ENCODE results near the gene KAT2B.

Gene KAT2B

GRCh38 chr3:20141851-20142250 is 101.6 kb downstream of the KAT2B start:
- Mint-ChIP-seq H3K27ac (no peak overlapping the region), H3K4me1 (ENCODE audit: low read depth) (peaks cover 3% of the 10 kb centered on the region), H3K27me3 (ENCODE audit: low read depth) (no peaks in the 10 kb centered on the region), H3K4me3 (no peak overlapping the region), H3K36me3 (ENCODE audit: low read depth) (peaks cover 42% of the 10 kb centered on the region), H3K9me3 (no peaks in the 10 kb centered on the region)
- DNase-seq (ENCODE audit: low spot score) = no peak

- Mint-ChIP-seq H3K4me1 (ENCODE audit: low read depth) (peaks cover 3% of the 10 kb centered on the region), H3K27me3 (ENCODE audit: low read depth) (no peaks in the 10 kb centered on the region), H3K36me3 (ENCODE audit: low read depth) (peaks cover 39% of the 10 kb centered on the region), H3K27ac (no peak overlapping the region), H3K4me3 (no peak overlapping the region), H3K9me3 (no peaks in the 10 kb centered on the region)
- DNase-seq (ENCODE audit: low spot score) = no peak
These were observed 102.3 kb downstream of the KAT2B start for GRCh38 chr3:20142517-20142916.

- DNase-seq (ENCODE audit: low spot score) = no peak
- H3K9me3 Mint-ChIP-seq = no peaks in the 10 kb centered on the region
- H3K27ac Mint-ChIP-seq = no peak overlapping the region
- H3K27me3 Mint-ChIP-seq (ENCODE audit: low read depth) = no peaks in the 10 kb centered on the region
- no peak overlapping the region for H3K4me3 Mint-ChIP-seq
- peaks cover 44% of the 10 kb centered on the region for H3K36me3 Mint-ChIP-seq (ENCODE audit: low read depth)
- H3K4me1 Mint-ChIP-seq (ENCODE audit: low read depth) = peaks cover 3% of the 10 kb centered on the region
These were observed 103.3 kb downstream of the KAT2B start for GRCh38 chr3:20143519-20143918.

GRCh38 chr3:20145874-20146273 is 105.6 kb downstream of the KAT2B start:
- no peaks in the 10 kb centered on the region for H3K27me3 Mint-ChIP-seq (ENCODE audit: low read depth)
- peaks cover 3% of the 10 kb centered on the region for H3K4me1 Mint-ChIP-seq (ENCODE audit: low read depth)
- peaks cover 51% of the 10 kb centered on the region for H3K36me3 Mint-ChIP-seq (ENCODE audit: low read depth)
- H3K9me3 Mint-ChIP-seq = no peaks in the 10 kb centered on the region
- no peak for DNase-seq (ENCODE audit: low spot score)
- H3K4me3 Mint-ChIP-seq = no peak overlapping the region
- H3K27ac Mint-ChIP-seq = no peak overlapping the region

- H3K4me1 Mint-ChIP-seq (ENCODE audit: low read depth) = peaks cover 3% of the 10 kb centered on the region
These were observed 106.1 kb downstream of the KAT2B start for GRCh38 chr3:20146301-20146700.

GRCh38 chr3:20147361-20147760 is 107.1 kb downstream of the KAT2B start:
- peaks cover 3% of the 10 kb centered on the region for H3K4me1 Mint-ChIP-seq (ENCODE audit: low read depth)
- H3K9me3 Mint-ChIP-seq = no peaks in the 10 kb centered on the region
- no peak for DNase-seq (ENCODE audit: low spot score)
- H3K4me3 Mint-ChIP-seq = no peak overlapping the region
- no peaks in the 10 kb centered on the region for H3K27me3 Mint-ChIP-seq (ENCODE audit: low read depth)
- H3K36me3 Mint-ChIP-seq (ENCODE audit: low read depth) = peaks cover 48% of the 10 kb centered on the region
- no peak overlapping the region for H3K27ac Mint-ChIP-seq

More at GRCh38 chr3:20146301-20146700, 106.1 kb downstream of the KAT2B start:
- Mint-ChIP-seq H3K9me3 (no peaks in the 10 kb centered on the region), H3K4me3 (no peak overlapping the region), H3K36me3 (ENCODE audit: low read depth) (peaks cover 52% of the 10 kb centered on the region), H3K27ac (no peak overlapping the region), H3K27me3 (ENCODE audit: low read depth) (no peaks in the 10 kb centered on the region)
- no peak for DNase-seq (ENCODE audit: low spot score)

GRCh38 chr3:20148466-20148865 is 108.2 kb downstream of the KAT2B start:
- H3K4me1 Mint-ChIP-seq (ENCODE audit: low read depth) = no peaks in the 10 kb centered on the region
- H3K27ac Mint-ChIP-seq = no peak overlapping the region
- H3K36me3 Mint-ChIP-seq (ENCODE audit: low read depth) = peaks cover 41% of the 10 kb centered on the region
- DNase-seq (ENCODE audit: low spot score) = no peak
- no peak overlapping the region for H3K4me3 Mint-ChIP-seq
- H3K9me3 Mint-ChIP-seq = no peaks in the 10 kb centered on the region
- H3K27me3 Mint-ChIP-seq (ENCODE audit: low read depth) = no peaks in the 10 kb centered on the region

- H3K36me3 Mint-ChIP-seq (ENCODE audit: low read depth) = peaks cover 55% of the 10 kb centered on the region
- no peak for DNase-seq (ENCODE audit: low spot score)
- H3K27me3 Mint-ChIP-seq (ENCODE audit: low read depth) = no peaks in the 10 kb centered on the region
- H3K9me3 Mint-ChIP-seq = no peaks in the 10 kb centered on the region
- H3K4me3 Mint-ChIP-seq = no peak overlapping the region
- no peak overlapping the region for H3K27ac Mint-ChIP-seq
- no peaks in the 10 kb centered on the region for H3K4me1 Mint-ChIP-seq (ENCODE audit: low read depth)
These were observed 113.8 kb downstream of the KAT2B start for GRCh38 chr3:20154078-20154477.

GRCh38 chr3:20154928-20155327 is 114.7 kb downstream of the KAT2B start:
- Mint-ChIP-seq H3K4me1 (ENCODE audit: low read depth) (peaks cover 3% of the 10 kb centered on the region), H3K9me3 (no peaks in the 10 kb centered on the region), H3K27ac (no peak overlapping the region), H3K4me3 (no peak overlapping the region), H3K36me3 (ENCODE audit: low read depth) (peaks cover 55% of the 10 kb centered on the region), H3K27me3 (ENCODE audit: low read depth) (no peaks in the 10 kb centered on the region)
- DNase-seq (ENCODE audit: low spot score) = no peak

- H3K4me1 Mint-ChIP-seq (ENCODE audit: low read depth) = peaks cover 7% of the 10 kb centered on the region
- H3K27ac Mint-ChIP-seq = peak overlapping the region; percentile 60
- peaks cover 58% of the 10 kb centered on the region for H3K36me3 Mint-ChIP-seq (ENCODE audit: low read depth)
- no peak overlapping the region for H3K4me3 Mint-ChIP-seq
- no peak for DNase-seq (ENCODE audit: low spot score)
- no peaks in the 10 kb centered on the region for H3K27me3 Mint-ChIP-seq (ENCODE audit: low read depth)
- H3K9me3 Mint-ChIP-seq = no peaks in the 10 kb centered on the region
These were observed 120.0 kb downstream of the KAT2B start for GRCh38 chr3:20160230-20160629.

GRCh38 chr3:20161714-20162113 is 121.5 kb downstream of the KAT2B start:
- H3K36me3 Mint-ChIP-seq (ENCODE audit: low read depth) = peaks cover 62% of the 10 kb centered on the region
- DNase-seq (ENCODE audit: low spot score) = no peak
- no peak overlapping the region for H3K4me3 Mint-ChIP-seq
- H3K9me3 Mint-ChIP-seq = no peaks in the 10 kb centered on the region
- H3K27me3 Mint-ChIP-seq (ENCODE audit: low read depth) = no peaks in the 10 kb centered on the region
- peaks cover 10% of the 10 kb centered on the region for H3K4me1 Mint-ChIP-seq (ENCODE audit: low read depth)
- no peak overlapping the region for H3K27ac Mint-ChIP-seq

GRCh38 chr3:20173844-20174410 is 133.7 kb downstream of the KAT2B start:
- H3K9me3 Mint-ChIP-seq = no peaks in the 10 kb centered on the region
- DNase-seq (ENCODE audit: low spot score) = no peak
- H3K36me3 Mint-ChIP-seq (ENCODE audit: low read depth) = peaks cover 52% of the 10 kb centered on the region
- no peak overlapping the region for H3K27ac Mint-ChIP-seq
- no peak overlapping the region for H3K4me3 Mint-ChIP-seq
- H3K27me3 Mint-ChIP-seq (ENCODE audit: low read depth) = no peaks in the 10 kb centered on the region
- peaks cover 8% of the 10 kb centered on the region for H3K4me1 Mint-ChIP-seq (ENCODE audit: low read depth)

GRCh38 chr3:20181276-20181675 is 141.0 kb downstream of the KAT2B start:
- no peaks in the 10 kb centered on the region for H3K27me3 Mint-ChIP-seq (ENCODE audit: low read depth)
- no peaks in the 10 kb centered on the region for H3K9me3 Mint-ChIP-seq
- H3K27ac Mint-ChIP-seq = no peak overlapping the region
- H3K4me3 Mint-ChIP-seq = no peak overlapping the region
- H3K4me1 Mint-ChIP-seq (ENCODE audit: low read depth) = peaks cover 29% of the 10 kb centered on the region
- H3K36me3 Mint-ChIP-seq (ENCODE audit: low read depth) = peaks cover 51% of the 10 kb centered on the region
- DNase-seq (ENCODE audit: low spot score) = no peak

- no peaks in the 10 kb centered on the region for H3K27me3 Mint-ChIP-seq (ENCODE audit: low read depth)
- H3K36me3 Mint-ChIP-seq (ENCODE audit: low read depth) = peaks cover 46% of the 10 kb centered on the region
- H3K4me1 Mint-ChIP-seq (ENCODE audit: low read depth) = peaks cover 29% of the 10 kb centered on the region
- H3K4me3 Mint-ChIP-seq = no peak overlapping the region
- no peaks in the 10 kb centered on the region for H3K9me3 Mint-ChIP-seq
- no peak for DNase-seq (ENCODE audit: low spot score)
- H3K27ac Mint-ChIP-seq = no peak overlapping the region
These were observed 142.0 kb downstream of the KAT2B start for GRCh38 chr3:20182206-20182605.

GRCh38 chr3:20185331-20185678 is 145.1 kb downstream of the KAT2B start:
- H3K36me3 Mint-ChIP-seq (ENCODE audit: low read depth) = peaks cover 24% of the 10 kb centered on the region
- H3K4me3 Mint-ChIP-seq = no peak overlapping the region
- H3K9me3 Mint-ChIP-seq = no peaks in the 10 kb centered on the region
- DNase-seq (ENCODE audit: low spot score) = peak; percentile 15
- H3K4me1 Mint-ChIP-seq (ENCODE audit: low read depth) = peaks cover 19% of the 10 kb centered on the region
- no peak overlapping the region for H3K27ac Mint-ChIP-seq
- no peaks in the 10 kb centered on the region for H3K27me3 Mint-ChIP-seq (ENCODE audit: low read depth)

Data from T-helper 2 cell treated with Interferon-gamma antibody and Interleukin-4, amounts not matched to agents 5 μg/mL and 100 μg/mL, for 36 hours (primary cell).